Measurements from ENCODE around the gene U2AF2. TPM values are rescaled to one million over a fixed set of nuclear protein-coding genes. Genes with fewer than 3 reads are reported as not detected.

The U2AF2 gene
- total RNA-seq, 1 experiment from 2014 or later = 545 TPM

DNA sequence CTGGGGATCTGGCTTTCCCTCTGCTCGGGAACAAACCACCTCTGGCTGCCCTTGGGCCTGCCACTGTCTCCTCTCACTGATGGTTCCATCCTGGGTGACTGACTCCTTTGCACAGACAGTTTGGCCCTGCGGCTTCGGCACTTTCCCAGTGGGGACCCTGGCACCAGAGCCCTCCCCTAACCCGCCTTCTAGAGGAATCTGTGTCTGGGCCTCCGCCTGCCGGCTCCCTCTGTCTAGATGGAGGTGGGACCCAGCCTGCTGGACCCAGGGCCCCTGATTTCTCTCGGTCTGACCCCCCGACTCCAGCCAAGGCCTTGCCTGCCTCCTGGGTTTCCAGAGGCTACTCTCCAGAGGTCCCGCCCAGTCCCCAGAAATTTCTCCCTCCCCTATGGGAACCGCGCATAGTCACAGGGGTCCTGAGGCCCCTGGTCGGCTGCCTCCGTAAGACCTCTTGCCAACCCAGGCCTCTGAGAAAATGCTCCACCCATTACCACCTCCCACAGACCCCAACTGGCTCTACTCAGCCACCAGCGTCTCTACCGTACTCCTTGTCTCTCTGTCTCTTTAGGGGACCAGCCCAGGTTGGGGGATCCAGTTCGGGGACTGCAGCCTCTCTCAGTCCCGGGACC, 4.1 kb upstream of the U2AF2 start:
- no peak for TF ChIP-seq POLR2AphosphoS5 (IDR thresholded peaks at IDR 0.05; ENCODE audit: low read depth, low read length)
- TF ChIP-seq, protein P1, sequence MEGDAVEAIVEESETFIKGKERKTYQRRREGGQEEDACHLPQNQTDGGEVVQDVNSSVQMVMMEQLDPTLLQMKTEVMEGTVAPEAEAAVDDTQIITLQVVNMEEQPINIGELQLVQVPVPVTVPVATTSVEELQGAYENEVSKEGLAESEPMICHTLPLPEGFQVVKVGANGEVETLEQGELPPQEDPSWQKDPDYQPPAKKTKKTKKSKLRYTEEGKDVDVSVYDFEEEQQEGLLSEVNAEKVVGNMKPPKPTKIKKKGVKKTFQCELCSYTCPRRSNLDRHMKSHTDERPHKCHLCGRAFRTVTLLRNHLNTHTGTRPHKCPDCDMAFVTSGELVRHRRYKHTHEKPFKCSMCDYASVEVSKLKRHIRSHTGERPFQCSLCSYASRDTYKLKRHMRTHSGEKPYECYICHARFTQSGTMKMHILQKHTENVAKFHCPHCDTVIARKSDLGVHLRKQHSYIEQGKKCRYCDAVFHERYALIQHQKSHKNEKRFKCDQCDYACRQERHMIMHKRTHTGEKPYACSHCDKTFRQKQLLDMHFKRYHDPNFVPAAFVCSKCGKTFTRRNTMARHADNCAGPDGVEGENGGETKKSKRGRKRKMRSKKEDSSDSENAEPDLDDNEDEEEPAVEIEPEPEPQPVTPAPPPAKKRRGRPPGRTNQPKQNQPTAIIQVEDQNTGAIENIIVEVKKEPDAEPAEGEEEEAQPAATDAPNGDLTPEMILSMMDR (IDR thresholded peaks at IDR 0.05) = no peak
- no peak for TF ChIP-seq TCF7L2 (IDR thresholded peaks at IDR 0.05; ENCODE audit: low read depth, low read length)
- TF ChIP-seq, protein P2, sequence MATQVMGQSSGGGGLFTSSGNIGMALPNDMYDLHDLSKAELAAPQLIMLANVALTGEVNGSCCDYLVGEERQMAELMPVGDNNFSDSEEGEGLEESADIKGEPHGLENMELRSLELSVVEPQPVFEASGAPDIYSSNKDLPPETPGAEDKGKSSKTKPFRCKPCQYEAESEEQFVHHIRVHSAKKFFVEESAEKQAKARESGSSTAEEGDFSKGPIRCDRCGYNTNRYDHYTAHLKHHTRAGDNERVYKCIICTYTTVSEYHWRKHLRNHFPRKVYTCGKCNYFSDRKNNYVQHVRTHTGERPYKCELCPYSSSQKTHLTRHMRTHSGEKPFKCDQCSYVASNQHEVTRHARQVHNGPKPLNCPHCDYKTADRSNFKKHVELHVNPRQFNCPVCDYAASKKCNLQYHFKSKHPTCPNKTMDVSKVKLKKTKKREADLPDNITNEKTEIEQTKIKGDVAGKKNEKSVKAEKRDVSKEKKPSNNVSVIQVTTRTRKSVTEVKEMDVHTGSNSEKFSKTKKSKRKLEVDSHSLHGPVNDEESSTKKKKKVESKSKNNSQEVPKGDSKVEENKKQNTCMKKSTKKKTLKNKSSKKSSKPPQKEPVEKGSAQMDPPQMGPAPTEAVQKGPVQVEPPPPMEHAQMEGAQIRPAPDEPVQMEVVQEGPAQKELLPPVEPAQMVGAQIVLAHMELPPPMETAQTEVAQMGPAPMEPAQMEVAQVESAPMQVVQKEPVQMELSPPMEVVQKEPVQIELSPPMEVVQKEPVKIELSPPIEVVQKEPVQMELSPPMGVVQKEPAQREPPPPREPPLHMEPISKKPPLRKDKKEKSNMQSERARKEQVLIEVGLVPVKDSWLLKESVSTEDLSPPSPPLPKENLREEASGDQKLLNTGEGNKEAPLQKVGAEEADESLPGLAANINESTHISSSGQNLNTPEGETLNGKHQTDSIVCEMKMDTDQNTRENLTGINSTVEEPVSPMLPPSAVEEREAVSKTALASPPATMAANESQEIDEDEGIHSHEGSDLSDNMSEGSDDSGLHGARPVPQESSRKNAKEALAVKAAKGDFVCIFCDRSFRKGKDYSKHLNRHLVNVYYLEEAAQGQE (IDR thresholded peaks at IDR 0.05; ENCODE audit: insufficient read depth in 1 of 2, low read depth in 2 of 2, low read length in 1 of 2) = no peak
- no peak for ATAC-seq
- peaks cover 20% of the 10 kb centered on the region for H3K4me1 ChIP-seq (ENCODE audit: control insufficient read depth, insufficient read depth, low read length)
- no peak overlapping the region for H3K4me3 ChIP-seq (ENCODE audit: low read depth in 2 of 2, low read length in 2 of 2)
- BruUV-seq (replicated peaks) = no TSS peak
- H3K27ac ChIP-seq (ENCODE audit: low read length) = peak overlapping the region; percentile 41; the same call in 1 of the 2 replicates
- no peak for DNase-seq (ENCODE audit: low read depth, low spot score)
- intact Hi-C loops (cut with micrococcal nuclease; ENCODE audit: unreplicated experiment) = no loop called here
- peaks cover 5% of the 10 kb centered on the region; the same call in 1 of the 2 replicates for H3K36me3 ChIP-seq (ENCODE audit: control insufficient read depth, insufficient read depth, low read length)
- no peaks in the 10 kb centered on the region for H3K9me3 ChIP-seq (ENCODE audit: control insufficient read depth, insufficient read depth, low read depth, low read length)
- in situ Hi-C loops (cut with HindIII; ENCODE audit: low pct_unique_long_range_greater_than_20kb, low sequenced_read_pairs) = no loop called here
- CTCF ChIA-PET = no interaction called here
- no peaks in the 10 kb centered on the region for H3K27me3 ChIP-seq (ENCODE audit: control insufficient read depth, insufficient read depth, low read length)
- POLR2A ChIA-PET = no interaction called here

DNA sequence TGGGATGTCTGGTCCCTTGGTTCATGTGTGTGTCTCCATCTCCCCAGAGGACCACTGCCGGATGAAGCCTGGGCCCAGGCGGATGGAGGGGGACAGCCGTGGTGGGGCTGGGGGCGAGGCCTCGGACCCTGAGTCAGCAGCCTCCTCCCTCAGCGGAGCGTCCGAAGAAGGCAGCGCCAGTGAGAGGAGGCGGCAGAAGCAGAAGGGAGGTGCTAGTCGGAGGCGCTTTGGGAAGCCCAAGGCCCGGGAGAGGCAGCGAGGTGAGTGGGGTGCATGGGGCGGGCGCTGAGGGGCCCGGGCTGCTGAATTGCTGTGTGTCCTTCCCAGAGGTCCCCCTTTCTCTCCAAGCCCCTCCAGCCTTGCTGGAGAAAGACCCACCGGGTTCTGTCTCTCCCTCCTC, 3.6 kb upstream of the U2AF2 start:
- TF ChIP-seq SIN3A (IDR thresholded peaks at IDR 0.05; ENCODE audit: borderline replicate concordance, insufficient read depth, low read depth, low read length) (no peak), TCF7L2 (IDR thresholded peaks at IDR 0.05; ENCODE audit: low read depth, low read length) (no peak), POLR2AphosphoS5 (IDR thresholded peaks at IDR 0.05; ENCODE audit: low read depth, low read length) (no peak)
- TF ChIP-seq, protein P1 (IDR thresholded peaks at IDR 0.05) = no peak
- TF ChIP-seq, protein P2 (IDR thresholded peaks at IDR 0.05; ENCODE audit: insufficient read depth in 1 of 2, low read depth in 2 of 2, low read length in 1 of 2) = no peak
- POLR2A ChIA-PET = no interaction called here
- H3K27me3 ChIP-seq (ENCODE audit: control insufficient read depth, insufficient read depth, low read length) = no peaks in the 10 kb centered on the region
- no peak for ATAC-seq
- no peak for DNase-seq (ENCODE audit: low read depth, low spot score)
- no peak overlapping the region for H3K4me3 ChIP-seq (ENCODE audit: low read depth in 2 of 2, low read length in 2 of 2)
- no peak overlapping the region for H3K27ac ChIP-seq (ENCODE audit: low read length)
- no peaks in the 10 kb centered on the region for H3K9me3 ChIP-seq (ENCODE audit: control insufficient read depth, insufficient read depth, low read depth, low read length)
- intact Hi-C loops (cut with micrococcal nuclease; ENCODE audit: unreplicated experiment) = no loop called here
- peaks cover 10% of the 10 kb centered on the region; the same call in 1 of the 2 replicates for H3K36me3 ChIP-seq (ENCODE audit: control insufficient read depth, insufficient read depth, low read length)
- H3K4me1 ChIP-seq (ENCODE audit: control insufficient read depth, insufficient read depth, low read length) = peaks cover 20% of the 10 kb centered on the region
- in situ Hi-C loops (cut with HindIII; ENCODE audit: low pct_unique_long_range_greater_than_20kb, low sequenced_read_pairs) = no loop called here
- no TSS peak for BruUV-seq (replicated peaks)
- CTCF ChIA-PET = no interaction called here
